Heart left ventricle (tissue), 13 donors: ENCODE data around the gene TAGLN2.

Experiments
- POLR2A ChIP-seq, 2 donors: fragments of 450-650 bp; IDR thresholded peaks; one replicate each; pipeline ENCODE4 v1.6.1; 2017; ENCODE audit warnings: antibody characterized with exemption in 2 of 2, mild to moderate bottlenecking in 2 of 2, moderate library complexity in 2 of 2
- TF ChIP-seq, protein P1 (sequence below), 12 donors: fragments of 200-600 bp; sonication (generic) in 4 of 12; IDR thresholded peaks; one replicate each; pipeline versions ENCODE4 v1.5.0 to v1.8.0; 2018 to 2022; ENCODE audit warnings: antibody characterized with exemption in 12 of 12, mild to moderate bottlenecking in 5 of 12
- donor health status: ischemic (EF 13 %, LVEDD 7.1; RV severe dilation, severe dysfunction).
- donor health status: DM: no; HTN: yes; CAD: no.
- donor health status: DM: no; HTN: no; CAD: no.
- donor health status: ischemic (EF 25% LVEDD 6.9; RV normal size, moderate dysfunction).
- donor health status: ischemic (EF 25% LVEDD 5.7; RV mildly dilated, moderate dysfunction).
- donor health status: ischemic (EF 35%, LVEDD 5.7; RV mildly dilated, moderate dysfunction).
- donor health status: nonischemic (EF 11% LVEDD 7.7; RV severe dilation, severe dysfunction).
- donor health status: DM: yes; HTN: yes; CAD: no.
- donor health status: PGD.
- donor health status: ischemic (EF 29% LVEDD 5.4; RV normal size, mild dysfunction).
- donor health status: nonischemic (EF 23%, LVEDD 6.1; RV moderate dilation, normal function).

DNA sequence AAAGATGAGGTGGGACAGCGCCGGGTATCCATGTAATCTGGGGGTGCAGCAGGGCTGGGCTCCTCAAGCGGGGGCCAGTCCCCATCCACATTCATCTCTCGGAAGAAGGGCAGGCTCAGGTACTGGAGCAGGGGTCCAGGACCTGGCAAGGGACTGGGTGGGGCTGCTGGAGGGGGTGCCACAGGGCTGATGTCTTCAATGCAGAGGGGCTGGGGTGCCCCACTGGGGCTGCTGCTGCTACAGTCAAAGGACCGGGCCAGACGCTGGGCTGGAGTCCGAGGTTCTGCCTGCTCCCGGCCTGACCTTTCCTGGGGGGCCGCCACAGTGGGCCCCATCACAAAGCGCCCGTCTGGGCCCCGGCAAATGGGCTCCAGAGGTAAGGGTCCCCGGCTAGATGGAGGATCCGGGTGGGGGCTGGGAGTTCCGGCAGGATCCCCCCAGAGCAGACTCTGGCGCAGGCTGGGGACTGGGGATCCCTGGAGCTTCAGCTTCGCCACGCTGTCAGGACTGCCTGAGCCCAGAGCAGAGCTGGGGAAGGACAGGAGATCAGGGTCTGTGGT, 3.3 kb upstream of the TAGLN2 start:
- TF ChIP-seq, protein P1, sequence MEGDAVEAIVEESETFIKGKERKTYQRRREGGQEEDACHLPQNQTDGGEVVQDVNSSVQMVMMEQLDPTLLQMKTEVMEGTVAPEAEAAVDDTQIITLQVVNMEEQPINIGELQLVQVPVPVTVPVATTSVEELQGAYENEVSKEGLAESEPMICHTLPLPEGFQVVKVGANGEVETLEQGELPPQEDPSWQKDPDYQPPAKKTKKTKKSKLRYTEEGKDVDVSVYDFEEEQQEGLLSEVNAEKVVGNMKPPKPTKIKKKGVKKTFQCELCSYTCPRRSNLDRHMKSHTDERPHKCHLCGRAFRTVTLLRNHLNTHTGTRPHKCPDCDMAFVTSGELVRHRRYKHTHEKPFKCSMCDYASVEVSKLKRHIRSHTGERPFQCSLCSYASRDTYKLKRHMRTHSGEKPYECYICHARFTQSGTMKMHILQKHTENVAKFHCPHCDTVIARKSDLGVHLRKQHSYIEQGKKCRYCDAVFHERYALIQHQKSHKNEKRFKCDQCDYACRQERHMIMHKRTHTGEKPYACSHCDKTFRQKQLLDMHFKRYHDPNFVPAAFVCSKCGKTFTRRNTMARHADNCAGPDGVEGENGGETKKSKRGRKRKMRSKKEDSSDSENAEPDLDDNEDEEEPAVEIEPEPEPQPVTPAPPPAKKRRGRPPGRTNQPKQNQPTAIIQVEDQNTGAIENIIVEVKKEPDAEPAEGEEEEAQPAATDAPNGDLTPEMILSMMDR (IDR thresholded peaks at IDR 0.05), result no peak
- no peak for TF ChIP-seq POLR2A (IDR thresholded peaks at IDR 0.05)
